ENCODE measurements around the gene CDC37.

The CDC37 gene

GRCh38 chr19:10352764-10353671 is 50.3 kb downstream of the CDC37 start:
- DNase-seq = no peak

- no peak for DNase-seq
Observed at GRCh38 chr19:10346509-10346908, 56.8 kb downstream of the CDC37 start.

DNA sequence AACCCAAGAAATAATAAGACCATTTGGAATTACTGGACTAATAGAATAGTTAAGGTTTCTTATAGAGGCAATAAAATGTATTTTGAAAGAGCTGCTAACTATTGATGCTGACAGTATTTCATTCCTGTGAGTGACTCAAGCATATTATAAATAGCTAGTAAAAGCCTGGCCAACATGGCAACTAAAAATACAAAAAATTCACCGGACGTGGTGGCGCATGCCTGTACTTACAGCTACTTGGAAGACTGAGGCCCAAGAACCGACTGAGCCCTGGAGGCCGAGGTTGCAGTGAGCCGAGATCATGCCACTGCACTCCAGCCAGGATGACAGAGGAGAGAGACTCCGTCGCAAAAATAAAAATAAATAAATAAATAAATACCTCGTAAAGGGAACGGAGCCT is 58.6 kb downstream of the CDC37 start:
- no peak for DNase-seq

DNA sequence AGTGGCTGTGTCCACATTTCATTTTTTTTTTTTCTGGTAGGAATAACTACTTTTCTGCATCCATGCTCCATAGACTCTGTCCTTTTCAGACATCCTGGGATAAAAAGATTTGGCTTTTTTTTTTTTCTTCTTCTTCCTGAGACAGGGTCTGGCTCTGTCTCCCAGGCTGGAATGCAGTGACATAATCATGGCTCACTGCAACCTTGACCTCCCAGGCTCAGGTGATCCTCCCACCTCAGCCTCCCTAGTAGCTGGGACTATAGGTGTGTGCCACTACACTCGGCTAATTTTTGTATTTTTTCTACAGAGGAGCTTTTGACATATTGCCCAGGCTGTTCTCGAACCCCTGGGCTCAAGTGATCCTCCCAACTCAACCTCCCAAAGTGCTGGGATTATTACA is 59.8 kb downstream of the CDC37 start:
- no peak for DNase-seq

Data from activated CD4-positive, alpha-beta T cell treated with anti-CD3 and anti-CD28 coated beads, Interleukin-2, Interleukin-6, amounts not matched to agents 100 ng/mL and 50 ng/mL, durations not matched to agents 16 hours and 8 hours (primary cell).